Uterus (tissue), 2 donors: ENCODE data around the gene SOX15.

ENCODE experiments used
- POLR2A ChIP-seq, 2 donors: fragments of 450-650 bp; IDR thresholded peaks; one replicate each; pipeline ENCODE4 v1.6.1; 2016; ENCODE audit warnings: antibody characterized with exemption in 2 of 2, mild to moderate bottlenecking in 1 of 2, moderate library complexity in 1 of 2
- TF ChIP-seq, protein P1 (sequence below), 4 experiments: fragments of 200-600 bp in 2 of 4; fragments of 450-650 bp in 2 of 4; sonication (generic) in 2 of 4; IDR thresholded peaks; one replicate each; pipeline ENCODE4 v1.5.1; 2016 to 2019; ENCODE audit warnings: antibody characterized with exemption in 4 of 4, mild to moderate bottlenecking in 2 of 4, moderate library complexity in 1 of 4

DNA sequence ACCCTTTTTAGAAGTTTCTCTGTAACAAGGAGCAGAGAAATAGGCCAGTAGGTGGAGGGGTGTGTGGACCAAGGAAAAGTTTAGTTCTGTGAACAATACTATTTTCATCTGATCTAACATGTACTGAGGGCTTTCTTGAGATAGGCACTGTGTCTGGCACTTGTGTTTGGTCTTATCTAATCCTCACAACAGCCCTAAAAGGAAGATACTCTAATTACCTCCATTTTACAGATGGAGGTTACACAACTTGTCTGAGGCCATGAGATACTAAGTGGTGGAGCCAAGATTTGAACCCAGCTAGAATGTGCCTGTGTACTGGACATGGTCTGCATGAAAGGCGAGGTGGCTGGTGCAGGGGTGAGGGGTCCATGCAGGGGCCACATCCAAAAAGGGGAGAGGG, 36.5 kb downstream of the SOX15 start:
- TF ChIP-seq POLR2A (IDR thresholded peaks at IDR 0.05): no peak
- TF ChIP-seq, protein P1, sequence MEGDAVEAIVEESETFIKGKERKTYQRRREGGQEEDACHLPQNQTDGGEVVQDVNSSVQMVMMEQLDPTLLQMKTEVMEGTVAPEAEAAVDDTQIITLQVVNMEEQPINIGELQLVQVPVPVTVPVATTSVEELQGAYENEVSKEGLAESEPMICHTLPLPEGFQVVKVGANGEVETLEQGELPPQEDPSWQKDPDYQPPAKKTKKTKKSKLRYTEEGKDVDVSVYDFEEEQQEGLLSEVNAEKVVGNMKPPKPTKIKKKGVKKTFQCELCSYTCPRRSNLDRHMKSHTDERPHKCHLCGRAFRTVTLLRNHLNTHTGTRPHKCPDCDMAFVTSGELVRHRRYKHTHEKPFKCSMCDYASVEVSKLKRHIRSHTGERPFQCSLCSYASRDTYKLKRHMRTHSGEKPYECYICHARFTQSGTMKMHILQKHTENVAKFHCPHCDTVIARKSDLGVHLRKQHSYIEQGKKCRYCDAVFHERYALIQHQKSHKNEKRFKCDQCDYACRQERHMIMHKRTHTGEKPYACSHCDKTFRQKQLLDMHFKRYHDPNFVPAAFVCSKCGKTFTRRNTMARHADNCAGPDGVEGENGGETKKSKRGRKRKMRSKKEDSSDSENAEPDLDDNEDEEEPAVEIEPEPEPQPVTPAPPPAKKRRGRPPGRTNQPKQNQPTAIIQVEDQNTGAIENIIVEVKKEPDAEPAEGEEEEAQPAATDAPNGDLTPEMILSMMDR (IDR thresholded peaks at IDR 0.05): no peak
